ENCODE data around the gene BCL7A.

GRCh38 chr12:122081697-122082221 is 60.1 kb downstream of the BCL7A start:
- TF ChIP-seq POLR2AphosphoS5 (IDR thresholded peaks at IDR 0.05; ENCODE audit: borderline replicate concordance, low read depth, low read length): no peak
- no peak for TF ChIP-seq EZH2 (IDR thresholded peaks at IDR 0.05)
- no peak for TF ChIP-seq FOXP2 (optimal IDR thresholded peaks at IDR 0.05; ENCODE audit: control extremely low read depth, extremely low read length, insufficient read depth)

All from SK-N-MC (cell line).